Progenitor cell of endocrine pancreas (in vitro differentiated cells): ENCODE results near the gene MRPL11. TPM values are rescaled to one million over a fixed set of nuclear protein-coding genes. Genes with fewer than 3 reads are reported as not detected.

Experiments
- DNase-seq: peaks from one replicate; pipeline ENCODE4 v3.0.0; 2021; ENCODE audit warnings: low spot score; ENCODE audit not compliant: unreplicated experiment
- H3K27ac Mint-ChIP-seq: 2 replicates; pipeline ENCODE4 v1.8.0; 2021; ENCODE audit warnings: mild to moderate bottlenecking, moderate library complexity, mixed read lengths
- H3K27me3 Mint-ChIP-seq: 2 replicates; pipeline ENCODE4 v1.8.0; 2021; ENCODE audit warnings: mixed read lengths
- H3K36me3 Mint-ChIP-seq: 2 replicates; pipeline ENCODE4 v1.8.0; 2022; ENCODE audit warnings: mixed read lengths; ENCODE audit not compliant: insufficient read depth
- H3K4me1 Mint-ChIP-seq: 2 replicates; pipeline ENCODE4 v1.8.0; 2021; ENCODE audit warnings: low read depth, mixed read lengths
- H3K4me3 Mint-ChIP-seq: 2 replicates; pipeline ENCODE4 v1.8.0; 2021; ENCODE audit warnings: low read depth, mild to moderate bottlenecking, moderate library complexity, mixed read lengths
- H3K9me3 Mint-ChIP-seq: 2 replicates; pipeline ENCODE4 v1.8.0; 2021; ENCODE audit warnings: low read depth, mixed read lengths
- CTCF ChIP-seq: fragments of 200-600 bp; sonication (generic); IDR thresholded peaks from one replicate; pipeline ENCODE4 v1.5.0; 2021; ENCODE audit warnings: antibody characterized with exemption, mild to moderate bottlenecking; ENCODE audit not compliant: unreplicated experiment
- total RNA-seq: library from RNA; stranded (reverse); gene quantifications from 2 replicates; pipeline ENCODE4 v1.2.1, GENCODE V29; 2021

The MRPL11 gene
- total RNA-seq, 1 donor from 2014 or later = 59.1 TPM

DNA sequence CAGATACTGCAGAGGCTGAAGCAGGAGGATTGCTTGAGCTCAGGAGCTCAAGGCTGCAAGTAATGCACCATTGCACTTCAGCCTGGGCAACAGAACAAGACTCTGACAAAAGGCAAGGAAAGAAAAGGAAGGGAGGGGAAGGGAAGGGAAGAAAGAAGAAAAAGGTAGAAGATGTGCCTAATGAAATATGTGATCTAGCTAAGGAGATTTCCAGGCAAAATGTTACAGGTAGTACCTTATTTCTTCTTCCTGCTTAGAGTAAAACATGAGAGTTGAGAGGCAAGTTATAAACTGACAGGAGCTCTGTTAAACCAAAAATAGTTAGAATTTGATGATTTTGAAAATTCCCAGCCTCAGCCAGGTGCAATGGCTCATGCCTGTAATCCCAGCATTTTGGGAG is 23.4 kb upstream of the MRPL11 start:
- Mint-ChIP-seq H3K9me3 (no peaks in the 10 kb centered on the region), H3K27me3 (peaks cover 7% of the 10 kb centered on the region), H3K4me1 (no peaks in the 10 kb centered on the region), H3K4me3 (no peak overlapping the region), H3K27ac (no peak overlapping the region), H3K36me3 (no peaks in the 10 kb centered on the region)
- TF ChIP-seq CTCF = no peak
- no peak for DNase-seq

- Mint-ChIP-seq H3K9me3 (no peaks in the 10 kb centered on the region), H3K4me3 (no peak overlapping the region), H3K4me1 (no peaks in the 10 kb centered on the region), H3K36me3 (no peaks in the 10 kb centered on the region), H3K27ac (no peak overlapping the region), H3K27me3 (peaks cover 12% of the 10 kb centered on the region)
- no peak for DNase-seq
- TF ChIP-seq CTCF = no peak
Observed at GRCh38 chr11:66459138-66459778, 20.6 kb upstream of the MRPL11 start.

DNA sequence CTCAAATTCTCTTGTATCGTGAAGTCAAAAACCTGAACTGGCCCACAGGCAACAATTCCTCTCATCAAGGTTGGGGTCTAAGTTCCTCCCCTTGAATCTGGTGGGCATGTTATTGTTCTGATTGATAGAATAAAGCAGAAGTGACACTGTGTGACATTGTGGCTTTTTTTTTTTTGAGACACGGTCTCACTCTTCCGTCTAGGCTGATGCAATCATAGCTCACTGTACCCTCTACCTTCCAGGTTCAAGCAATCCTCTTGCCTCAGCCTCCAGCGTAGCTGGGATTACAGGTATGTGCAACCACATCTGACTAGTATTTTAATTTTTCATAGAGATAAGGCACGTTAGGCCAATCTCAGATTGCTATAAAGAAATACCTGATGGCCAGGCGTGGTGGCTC is 19.2 kb upstream of the MRPL11 start:
- Mint-ChIP-seq H3K4me3 (no peak overlapping the region), H3K27ac (no peak overlapping the region)
- TF ChIP-seq CTCF = no peak

GRCh38 chr11:66454828-66455227 is 16.2 kb upstream of the MRPL11 start:
- H3K27ac Mint-ChIP-seq = no peak overlapping the region
- peaks cover 34% of the 10 kb centered on the region for H3K27me3 Mint-ChIP-seq
- no peak overlapping the region for H3K4me3 Mint-ChIP-seq
- no peaks in the 10 kb centered on the region for H3K4me1 Mint-ChIP-seq
- no peaks in the 10 kb centered on the region for H3K36me3 Mint-ChIP-seq
- no peak for TF ChIP-seq CTCF
- no peak for DNase-seq
- no peaks in the 10 kb centered on the region for H3K9me3 Mint-ChIP-seq

More for the DNA sequence above, 19.2 kb upstream of the MRPL11 start:
- no peak for DNase-seq
- Mint-ChIP-seq H3K27me3 (peaks cover 20% of the 10 kb centered on the region), H3K36me3 (no peaks in the 10 kb centered on the region), H3K9me3 (no peaks in the 10 kb centered on the region), H3K4me1 (no peaks in the 10 kb centered on the region)

GRCh38 chr11:66454247-66454646 is 15.6 kb upstream of the MRPL11 start:
- H3K9me3 Mint-ChIP-seq = no peaks in the 10 kb centered on the region
- no peak for TF ChIP-seq CTCF
- peaks cover 36% of the 10 kb centered on the region for H3K27me3 Mint-ChIP-seq
- DNase-seq = no peak
- no peaks in the 10 kb centered on the region for H3K36me3 Mint-ChIP-seq
- H3K4me1 Mint-ChIP-seq = no peaks in the 10 kb centered on the region
- H3K4me3 Mint-ChIP-seq = no peak overlapping the region
- no peak overlapping the region for H3K27ac Mint-ChIP-seq
